Measurements from ENCODE around the gene UCHL1.

DNA sequence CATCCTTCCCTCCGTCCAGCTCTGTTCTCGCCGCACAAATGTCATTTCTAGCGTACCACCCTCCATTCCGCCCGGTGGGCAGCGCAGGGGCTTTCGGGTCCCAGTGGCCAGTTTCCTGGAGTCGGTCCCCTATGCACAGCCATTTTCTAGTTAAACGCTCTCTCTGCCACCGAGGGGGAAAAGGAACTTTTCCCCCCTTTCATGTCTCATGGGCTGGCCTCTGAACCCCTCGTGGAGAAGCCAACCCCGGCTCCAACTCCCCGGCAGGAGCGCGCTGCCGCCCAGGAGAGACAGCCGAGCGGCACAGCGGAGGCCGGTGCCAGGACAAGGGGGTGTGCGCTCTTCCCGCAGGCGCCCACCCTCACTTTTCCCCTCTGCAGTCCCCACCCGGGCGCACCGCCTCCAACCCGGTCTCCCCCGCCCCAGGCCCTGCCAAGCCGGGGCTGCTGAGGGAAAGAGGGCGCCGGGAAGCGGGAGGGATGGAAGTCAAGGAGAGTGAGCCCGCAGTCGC, 43.0 kb upstream of the UCHL1 start:
- TF ChIP-seq TAF1 (IDR thresholded peaks at IDR 0.05; ENCODE audit: low read depth), result no peak
- TF ChIP-seq, protein P1, sequence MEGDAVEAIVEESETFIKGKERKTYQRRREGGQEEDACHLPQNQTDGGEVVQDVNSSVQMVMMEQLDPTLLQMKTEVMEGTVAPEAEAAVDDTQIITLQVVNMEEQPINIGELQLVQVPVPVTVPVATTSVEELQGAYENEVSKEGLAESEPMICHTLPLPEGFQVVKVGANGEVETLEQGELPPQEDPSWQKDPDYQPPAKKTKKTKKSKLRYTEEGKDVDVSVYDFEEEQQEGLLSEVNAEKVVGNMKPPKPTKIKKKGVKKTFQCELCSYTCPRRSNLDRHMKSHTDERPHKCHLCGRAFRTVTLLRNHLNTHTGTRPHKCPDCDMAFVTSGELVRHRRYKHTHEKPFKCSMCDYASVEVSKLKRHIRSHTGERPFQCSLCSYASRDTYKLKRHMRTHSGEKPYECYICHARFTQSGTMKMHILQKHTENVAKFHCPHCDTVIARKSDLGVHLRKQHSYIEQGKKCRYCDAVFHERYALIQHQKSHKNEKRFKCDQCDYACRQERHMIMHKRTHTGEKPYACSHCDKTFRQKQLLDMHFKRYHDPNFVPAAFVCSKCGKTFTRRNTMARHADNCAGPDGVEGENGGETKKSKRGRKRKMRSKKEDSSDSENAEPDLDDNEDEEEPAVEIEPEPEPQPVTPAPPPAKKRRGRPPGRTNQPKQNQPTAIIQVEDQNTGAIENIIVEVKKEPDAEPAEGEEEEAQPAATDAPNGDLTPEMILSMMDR (IDR thresholded peaks at IDR 0.05; ENCODE audit: poor library complexity, severe bottlenecking), result no peak
- TF ChIP-seq EZH2 (IDR thresholded peaks at IDR 0.05; ENCODE audit: borderline replicate concordance, insufficient read depth, low read length, poor library complexity, severe bottlenecking), result no peak
- TF ChIP-seq SMC3 (conservative IDR thresholded peaks at IDR 0.05; ENCODE audit: poor library complexity), result no peak
- peak; percentile 34 for TF ChIP-seq POLR2AphosphoS5 (IDR thresholded peaks at IDR 0.05)
